WTC11 (cell line): Measurements from ENCODE around the gene LAT.

Experiments used
- NR1H2 ChIP-seq: sonication (generic); formaldehyde crosslinking; IDR thresholded peaks from 2 replicates; pipeline ENCODE4 v1.9.0; 2021; ENCODE audit warnings: mild to moderate bottlenecking, moderate library complexity, missing genetic modification reagents
- SP1 ChIP-seq: sonication (generic); formaldehyde crosslinking; conservative IDR thresholded peaks from 2 replicates; pipeline ENCODE4 v1.8.1; 2022; ENCODE audit warnings: missing genetic modification reagents
- TEAD4 ChIP-seq: sonication (generic); formaldehyde crosslinking; IDR thresholded peaks from 2 replicates; pipeline ENCODE4 v1.8.0; 2022; ENCODE audit warnings: mild to moderate bottlenecking, missing genetic modification reagents
- TF ChIP-seq, protein P1 (sequence below): fragments of 200-600 bp; IDR thresholded peaks from 2 replicates; pipeline ENCODE4 v1.8.0; 2022; ENCODE audit warnings: antibody characterized with exemption
- TF ChIP-seq, protein P2 (sequence below): sonication (generic); formaldehyde crosslinking; IDR thresholded peaks from 2 replicates; pipeline ENCODE4 v1.8.0; 2022; ENCODE audit warnings: mild to moderate bottlenecking, missing genetic modification reagents

DNA sequence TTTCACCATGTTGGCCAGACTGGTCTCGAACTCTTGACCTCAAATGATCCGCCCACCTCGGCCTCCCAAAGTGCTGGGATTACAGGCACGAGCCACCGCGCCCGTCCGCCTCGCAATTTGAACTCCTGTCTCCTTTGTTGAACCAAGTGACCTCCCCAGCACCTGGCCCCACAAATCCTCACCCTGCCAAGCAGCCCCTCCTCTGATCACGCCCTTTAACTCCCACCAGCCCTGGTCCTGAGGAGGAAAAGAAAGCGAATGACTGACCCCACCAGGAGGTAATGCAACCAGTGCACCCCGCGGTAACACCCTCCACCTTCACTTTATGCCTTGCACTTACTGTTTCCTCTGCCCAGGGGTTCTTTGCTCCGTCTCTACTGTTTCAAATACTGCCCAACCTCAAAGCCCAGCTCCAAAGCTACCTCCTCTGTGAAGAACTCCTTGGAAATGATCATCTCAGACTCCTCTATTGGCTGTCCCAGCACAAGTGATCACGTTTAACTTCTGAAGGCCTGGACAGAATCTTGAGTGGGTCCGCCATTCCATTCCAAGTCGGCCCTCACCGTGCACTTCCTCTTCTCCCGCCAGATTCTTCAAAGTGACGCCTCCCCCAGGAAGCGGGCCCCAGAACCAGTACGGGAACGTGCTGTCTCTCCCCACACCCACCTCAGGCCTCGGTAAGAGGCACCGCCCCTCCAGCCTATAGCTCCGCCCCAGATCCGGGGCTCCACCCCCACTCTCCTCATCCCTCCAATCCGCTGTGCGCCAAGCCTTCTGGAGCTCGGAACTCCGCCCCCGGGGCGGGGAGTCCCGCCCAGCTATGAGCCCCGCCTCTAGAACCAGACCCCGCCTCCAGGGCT, 48.7 kb upstream of the LAT start:
- TF ChIP-seq SP1 (no peak; the same call in 1 of the 2 replicates), NR1H2 (CRISPR knock-in tag) (no peak), TEAD4 (CRISPR knock-in tag) (no peak)
- TF ChIP-seq, protein P1, sequence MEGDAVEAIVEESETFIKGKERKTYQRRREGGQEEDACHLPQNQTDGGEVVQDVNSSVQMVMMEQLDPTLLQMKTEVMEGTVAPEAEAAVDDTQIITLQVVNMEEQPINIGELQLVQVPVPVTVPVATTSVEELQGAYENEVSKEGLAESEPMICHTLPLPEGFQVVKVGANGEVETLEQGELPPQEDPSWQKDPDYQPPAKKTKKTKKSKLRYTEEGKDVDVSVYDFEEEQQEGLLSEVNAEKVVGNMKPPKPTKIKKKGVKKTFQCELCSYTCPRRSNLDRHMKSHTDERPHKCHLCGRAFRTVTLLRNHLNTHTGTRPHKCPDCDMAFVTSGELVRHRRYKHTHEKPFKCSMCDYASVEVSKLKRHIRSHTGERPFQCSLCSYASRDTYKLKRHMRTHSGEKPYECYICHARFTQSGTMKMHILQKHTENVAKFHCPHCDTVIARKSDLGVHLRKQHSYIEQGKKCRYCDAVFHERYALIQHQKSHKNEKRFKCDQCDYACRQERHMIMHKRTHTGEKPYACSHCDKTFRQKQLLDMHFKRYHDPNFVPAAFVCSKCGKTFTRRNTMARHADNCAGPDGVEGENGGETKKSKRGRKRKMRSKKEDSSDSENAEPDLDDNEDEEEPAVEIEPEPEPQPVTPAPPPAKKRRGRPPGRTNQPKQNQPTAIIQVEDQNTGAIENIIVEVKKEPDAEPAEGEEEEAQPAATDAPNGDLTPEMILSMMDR, result no peak
- TF ChIP-seq, protein P2, sequence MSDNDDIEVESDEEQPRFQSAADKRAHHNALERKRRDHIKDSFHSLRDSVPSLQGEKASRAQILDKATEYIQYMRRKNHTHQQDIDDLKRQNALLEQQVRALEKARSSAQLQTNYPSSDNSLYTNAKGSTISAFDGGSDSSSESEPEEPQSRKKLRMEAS (CRISPR knock-in tag), result peak; percentile 27; the same call in 1 of the 2 replicates
